SJSA1 (cell line): Measurements from ENCODE around the gene DMAP1. TPM values are rescaled to one million over a fixed set of nuclear protein-coding genes. Genes with fewer than 3 reads are reported as not detected.

ENCODE experiments used
- DNase-seq, 2 experiments: peaks; one replicate each; pipeline ENCODE4 v3.0.0-alpha.2; 2015 to 2020; ENCODE audit warnings: low spot score in 2 of 2, low read depth in 1 of 2
- H3K27ac ChIP-seq: fragments of 250-450 bp; sonication (Bioruptor Pico); 2 replicates; pipeline ENCODE4 v1.5.1; 2020; ENCODE audit warnings: mild to moderate bottlenecking, moderate library complexity
- H3K27me3 ChIP-seq: fragments of 250-450 bp; sonication (Bioruptor Pico); replicated peaks from 2 replicates; pipeline ENCODE4 v1.5.1; 2020; ENCODE audit warnings: mild to moderate bottlenecking, moderate library complexity
- H3K36me3 ChIP-seq: fragments of 250-450 bp; sonication (Bioruptor Pico); 2 replicates; pipeline ENCODE4 v1.5.1; 2020; ENCODE audit warnings: mild to moderate bottlenecking
- H3K4me1 ChIP-seq: fragments of 250-450 bp; sonication (Bioruptor Pico); replicated peaks from 2 replicates; pipeline ENCODE4 v1.6.1; 2021; ENCODE audit warnings: mild to moderate bottlenecking
- H3K4me3 ChIP-seq: fragments of 250-450 bp; sonication (Bioruptor Pico); 2 replicates; pipeline ENCODE4 v1.5.1; 2020; ENCODE audit warnings: mild to moderate bottlenecking
- H3K9me3 ChIP-seq: fragments of 250-450 bp; sonication (Bioruptor Pico); replicated peaks from 2 replicates; pipeline ENCODE4 v1.5.1; 2020; ENCODE audit warnings: mild to moderate bottlenecking
- total RNA-seq: library from RNA; depleted of rRNA; stranded (reverse); fragments of >200 nt; shearing (Covaris generic); gene quantifications from 2 replicates; pipeline ENCODE4 v1.2.3, GENCODE V29; 2014

DMAP1 gene
- total RNA-seq, 1 experiment from 2014 or later, result 9.9 TPM

DNA sequence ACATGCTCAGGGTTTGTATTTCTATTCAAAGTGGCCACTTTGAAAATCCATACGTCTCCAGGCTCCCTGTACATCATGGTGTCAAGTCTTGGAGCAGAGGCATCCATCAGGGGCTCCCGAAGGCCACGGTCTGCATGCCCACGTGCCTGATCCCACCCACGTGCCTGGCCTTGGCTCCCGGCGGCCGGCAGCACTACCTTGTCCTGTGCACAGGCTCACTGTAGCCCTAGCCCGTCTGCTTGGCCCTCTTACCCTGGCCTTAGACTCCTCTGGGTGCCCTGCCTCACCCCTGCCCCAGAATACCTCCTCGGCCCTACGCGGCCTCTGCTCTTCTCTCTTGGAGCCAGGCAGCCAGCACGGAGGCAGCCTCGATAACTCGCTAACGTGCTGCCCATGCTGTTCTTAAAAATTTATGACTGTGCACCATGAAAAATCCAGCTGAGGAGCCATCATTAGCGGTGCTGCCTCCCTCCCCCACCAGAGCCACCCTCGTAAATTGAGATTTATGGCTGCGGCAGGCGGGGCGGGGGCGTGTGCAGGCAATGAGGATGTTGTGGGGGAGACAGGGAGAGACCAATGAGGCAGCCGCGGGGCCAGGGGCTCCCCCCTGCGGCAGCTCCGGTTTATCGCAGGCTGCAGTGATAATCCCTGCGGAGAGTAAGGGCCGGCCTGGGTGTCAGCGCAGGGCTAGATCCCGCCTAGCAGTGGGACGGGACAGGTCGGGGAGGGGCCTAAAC lies 24.6 kb downstream of the DMAP1 start:
- no peak for DNase-seq
- Histone ChIP-seq H3K27me3 (no peaks in the 10 kb centered on the region), H3K9me3 (no peaks in the 10 kb centered on the region), H3K27ac (no peak overlapping the region), H3K4me3 (no peak overlapping the region), H3K36me3 (no peaks in the 10 kb centered on the region), H3K4me1 (peaks cover 10% of the 10 kb centered on the region)

DNA sequence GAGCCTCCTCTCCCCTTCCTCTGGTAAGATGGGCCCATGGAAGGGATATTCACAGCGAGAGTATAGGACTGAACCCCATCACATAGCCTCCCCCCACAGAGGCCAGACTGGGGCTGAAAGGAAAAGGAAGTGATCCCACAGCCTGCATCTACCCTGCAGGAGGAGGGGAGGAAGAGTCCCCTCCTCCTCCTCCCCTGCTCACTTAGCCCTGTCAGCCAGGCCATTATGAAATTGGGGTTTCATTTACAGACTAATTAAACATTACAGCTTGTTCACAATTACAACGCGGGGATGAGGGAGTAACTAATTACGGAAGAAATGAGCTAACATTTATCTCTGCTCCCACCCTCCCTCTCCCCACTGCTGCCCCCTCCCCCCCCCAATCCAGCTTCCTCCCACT lies 25.4 kb downstream of the DMAP1 start:
- H3K4me3 ChIP-seq, result no peak overlapping the region
- no peaks in the 10 kb centered on the region for H3K36me3 ChIP-seq
- H3K27me3 ChIP-seq, result no peaks in the 10 kb centered on the region
- no peak for DNase-seq
- no peaks in the 10 kb centered on the region for H3K9me3 ChIP-seq
- no peak overlapping the region for H3K27ac ChIP-seq
- H3K4me1 ChIP-seq, result peaks cover 10% of the 10 kb centered on the region

GRCh38 chr1:44239331-44239960 lies 26.2 kb downstream of the DMAP1 start:
- DNase-seq, result peak in 1 of 2 experiments; percentile 23
- Histone ChIP-seq H3K27ac (no peak overlapping the region), H3K27me3 (no peaks in the 10 kb centered on the region), H3K4me1 (peaks cover 10% of the 10 kb centered on the region), H3K4me3 (no peak overlapping the region), H3K9me3 (no peaks in the 10 kb centered on the region), H3K36me3 (no peaks in the 10 kb centered on the region)

DNA sequence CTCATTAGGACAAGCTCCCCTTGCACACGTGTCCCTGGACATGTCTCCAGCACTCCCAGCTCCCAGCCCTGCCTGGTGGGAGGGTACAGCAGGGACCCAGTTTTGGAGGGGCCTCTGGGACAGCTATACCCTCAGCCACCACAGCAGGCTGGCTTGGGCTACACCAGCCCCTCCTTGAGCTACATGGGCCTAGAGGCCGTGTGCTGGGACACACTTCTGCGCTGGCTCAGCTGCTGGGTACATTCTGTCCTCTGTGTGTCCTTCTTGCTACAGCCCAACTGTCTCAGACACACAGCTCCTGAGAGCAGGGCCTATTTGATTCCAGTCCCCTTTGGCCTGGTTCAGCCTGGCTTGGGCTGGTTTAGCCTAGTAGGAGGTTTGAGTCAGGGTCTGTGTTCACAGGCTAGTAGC lies 26.7 kb downstream of the DMAP1 start:
- H3K27ac ChIP-seq, result no peak overlapping the region
- H3K36me3 ChIP-seq, result no peaks in the 10 kb centered on the region
- no peaks in the 10 kb centered on the region for H3K9me3 ChIP-seq
- DNase-seq, result no peak
- H3K4me1 ChIP-seq, result peaks cover 10% of the 10 kb centered on the region
- no peak overlapping the region for H3K4me3 ChIP-seq
- H3K27me3 ChIP-seq, result no peaks in the 10 kb centered on the region

DNA sequence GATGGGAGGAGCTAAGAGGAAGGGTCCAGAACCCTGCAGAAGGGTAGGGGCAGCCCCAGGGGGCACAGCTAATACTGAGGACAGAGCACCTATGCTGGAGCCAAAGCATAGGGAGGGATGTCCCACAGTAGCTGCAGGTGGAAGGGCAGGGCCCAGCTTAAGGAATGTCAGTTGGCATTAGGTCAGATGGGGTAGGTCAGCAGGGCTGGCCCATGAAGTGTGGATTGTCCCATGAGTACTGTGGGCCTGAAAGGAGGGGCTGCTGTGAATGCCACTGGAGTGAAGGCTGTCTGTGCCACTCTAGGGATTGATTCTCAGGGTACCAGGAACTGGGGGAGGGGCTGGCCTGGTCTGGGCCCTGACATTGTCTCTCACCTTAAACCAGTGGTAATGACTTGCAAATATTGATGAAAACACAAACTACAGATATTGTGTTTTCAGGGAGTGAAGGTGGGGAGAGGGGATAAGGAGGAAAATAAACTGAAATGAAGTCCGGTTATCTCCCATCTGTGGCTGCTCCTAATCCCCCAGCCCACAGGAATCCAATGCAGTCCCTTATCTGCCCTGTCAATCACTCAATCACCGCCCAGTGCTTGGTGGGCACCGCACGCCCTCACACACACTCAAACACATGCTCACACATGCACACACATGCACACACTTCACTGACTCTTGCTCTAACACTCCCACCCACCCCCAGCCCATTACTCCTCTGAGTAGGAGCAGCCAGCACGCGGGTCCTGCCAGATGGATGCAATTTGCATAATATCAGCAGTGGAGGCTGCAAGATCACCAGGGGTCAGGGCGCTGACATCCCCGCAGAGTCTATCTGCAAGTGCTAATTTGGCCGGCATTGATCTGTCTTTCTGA lies 27.8 kb downstream of the DMAP1 start:
- Histone ChIP-seq H3K4me3 (no peak overlapping the region), H3K4me1 (peaks cover 10% of the 10 kb centered on the region), H3K36me3 (no peaks in the 10 kb centered on the region), H3K27ac (no peak overlapping the region), H3K9me3 (no peaks in the 10 kb centered on the region), H3K27me3 (no peaks in the 10 kb centered on the region)
- no peak for DNase-seq

- H3K4me3 ChIP-seq, result no peak overlapping the region
- H3K9me3 ChIP-seq, result no peaks in the 10 kb centered on the region
- H3K27me3 ChIP-seq, result no peaks in the 10 kb centered on the region
- DNase-seq, result no peak
- no peaks in the 10 kb centered on the region for H3K36me3 ChIP-seq
- peaks cover 10% of the 10 kb centered on the region for H3K4me1 ChIP-seq
- H3K27ac ChIP-seq, result no peak overlapping the region
These were observed 29.5 kb downstream of the DMAP1 start for GRCh38 chr1:44242746-44243145.

GRCh38 chr1:44243782-44244495 lies 30.7 kb downstream of the DMAP1 start:
- Histone ChIP-seq H3K4me3 (no peak overlapping the region), H3K27ac (no peak overlapping the region), H3K4me1 (peaks cover 10% of the 10 kb centered on the region), H3K36me3 (no peaks in the 10 kb centered on the region), H3K27me3 (no peaks in the 10 kb centered on the region), H3K9me3 (no peaks in the 10 kb centered on the region)
- DNase-seq, result no peak

DNA sequence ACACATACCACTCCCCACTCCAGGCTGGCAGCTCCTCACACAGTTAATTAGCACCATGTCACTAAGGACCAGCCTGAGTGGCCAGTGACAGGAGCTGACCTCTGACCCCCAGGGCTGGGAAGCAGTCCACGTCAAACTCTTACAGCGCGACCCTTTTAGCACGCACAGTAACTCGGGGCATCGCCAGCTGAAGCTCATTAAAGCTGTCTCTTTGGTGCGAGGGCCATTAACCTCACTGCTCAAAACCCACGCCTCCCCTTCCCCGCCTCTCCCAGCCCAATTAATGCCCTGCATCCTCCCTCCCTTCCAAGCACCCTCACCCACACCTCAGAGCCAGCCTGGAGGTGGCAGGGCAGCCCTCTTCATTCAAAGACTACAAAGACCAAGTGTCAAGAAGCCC lies 31.7 kb downstream of the DMAP1 start:
- Histone ChIP-seq H3K27ac (no peak overlapping the region), H3K9me3 (no peaks in the 10 kb centered on the region), H3K4me3 (no peak overlapping the region), H3K4me1 (peaks cover 1% of the 10 kb centered on the region), H3K27me3 (no peaks in the 10 kb centered on the region), H3K36me3 (no peaks in the 10 kb centered on the region)
- no peak for DNase-seq

- no peak overlapping the region for H3K27ac ChIP-seq
- no peak for DNase-seq
- H3K4me3 ChIP-seq, result no peak overlapping the region
- no peaks in the 10 kb centered on the region for H3K4me1 ChIP-seq
- H3K36me3 ChIP-seq, result no peaks in the 10 kb centered on the region
- no peaks in the 10 kb centered on the region for H3K9me3 ChIP-seq
- no peaks in the 10 kb centered on the region for H3K27me3 ChIP-seq
These were observed 33.5 kb downstream of the DMAP1 start for GRCh38 chr1:44246806-44247205.

- no peaks in the 10 kb centered on the region for H3K4me1 ChIP-seq
- DNase-seq, result no peak
- H3K36me3 ChIP-seq, result no peaks in the 10 kb centered on the region
- H3K9me3 ChIP-seq, result no peaks in the 10 kb centered on the region
- no peaks in the 10 kb centered on the region for H3K27me3 ChIP-seq
- no peak overlapping the region for H3K27ac ChIP-seq
- no peak overlapping the region for H3K4me3 ChIP-seq
These were observed 36.3 kb downstream of the DMAP1 start for GRCh38 chr1:44249543-44249942.

GRCh38 chr1:44250068-44250781 lies 37.0 kb downstream of the DMAP1 start:
- Histone ChIP-seq H3K9me3 (no peaks in the 10 kb centered on the region), H3K27ac (no peak overlapping the region), H3K4me1 (no peaks in the 10 kb centered on the region)

DNA sequence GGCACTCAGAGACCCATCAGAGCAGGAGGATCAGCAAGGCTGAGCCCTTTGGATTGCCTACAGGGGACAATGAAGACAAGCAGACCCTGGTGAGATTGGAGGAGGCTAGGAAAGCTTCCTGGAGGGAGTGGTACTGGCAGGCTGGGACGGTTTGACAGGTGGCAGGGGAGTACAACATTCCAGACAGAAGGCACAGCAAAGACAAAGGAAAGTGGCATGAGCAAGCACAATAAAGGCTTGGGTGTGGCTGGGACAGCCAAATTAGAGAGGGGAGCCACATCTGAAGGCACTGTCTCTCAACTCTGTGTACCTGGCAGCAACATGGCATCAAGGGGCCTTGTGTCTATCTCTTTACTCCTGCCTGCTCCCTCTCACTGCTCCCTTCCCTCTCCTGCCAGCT lies 38.2 kb downstream of the DMAP1 start:
- Histone ChIP-seq H3K36me3 (no peaks in the 10 kb centered on the region; the same call in 1 of the 2 replicates), H3K27me3 (no peaks in the 10 kb centered on the region), H3K9me3 (no peaks in the 10 kb centered on the region), H3K27ac (no peak overlapping the region), H3K4me1 (no peaks in the 10 kb centered on the region), H3K4me3 (no peak overlapping the region)
- no peak for DNase-seq

More at GRCh38 chr1:44250068-44250781, 37.0 kb downstream of the DMAP1 start:
- DNase-seq, result no peak
- H3K36me3 ChIP-seq, result no peaks in the 10 kb centered on the region
- no peaks in the 10 kb centered on the region for H3K27me3 ChIP-seq
- no peak overlapping the region for H3K4me3 ChIP-seq
